Panc1 (cell line): ENCODE data around the gene INSC.

ENCODE experiments used
- POLR2AphosphoS5 ChIP-seq: IDR thresholded peaks from 2 replicates; pipeline ENCODE4 v1.6.1; 2012; ENCODE audit warnings: mild to moderate bottlenecking, low read depth, low read length, moderate library complexity
- TCF7L2 ChIP-seq: IDR thresholded peaks from 2 replicates; pipeline ENCODE4 v1.6.1; 2011; ENCODE audit warnings: mild to moderate bottlenecking, low read depth, low read length, inconsistent platforms
- TF ChIP-seq, protein P1 (sequence below): fragments of 450-650 bp; IDR thresholded peaks from 2 replicates; pipeline ENCODE4 v1.5.1; 2017; ENCODE audit warnings: mild to moderate bottlenecking

GRCh38 chr11:15238856-15239255 is 124.1 kb downstream of the INSC start:
- no peak for TF ChIP-seq POLR2AphosphoS5
- TF ChIP-seq, protein P1, sequence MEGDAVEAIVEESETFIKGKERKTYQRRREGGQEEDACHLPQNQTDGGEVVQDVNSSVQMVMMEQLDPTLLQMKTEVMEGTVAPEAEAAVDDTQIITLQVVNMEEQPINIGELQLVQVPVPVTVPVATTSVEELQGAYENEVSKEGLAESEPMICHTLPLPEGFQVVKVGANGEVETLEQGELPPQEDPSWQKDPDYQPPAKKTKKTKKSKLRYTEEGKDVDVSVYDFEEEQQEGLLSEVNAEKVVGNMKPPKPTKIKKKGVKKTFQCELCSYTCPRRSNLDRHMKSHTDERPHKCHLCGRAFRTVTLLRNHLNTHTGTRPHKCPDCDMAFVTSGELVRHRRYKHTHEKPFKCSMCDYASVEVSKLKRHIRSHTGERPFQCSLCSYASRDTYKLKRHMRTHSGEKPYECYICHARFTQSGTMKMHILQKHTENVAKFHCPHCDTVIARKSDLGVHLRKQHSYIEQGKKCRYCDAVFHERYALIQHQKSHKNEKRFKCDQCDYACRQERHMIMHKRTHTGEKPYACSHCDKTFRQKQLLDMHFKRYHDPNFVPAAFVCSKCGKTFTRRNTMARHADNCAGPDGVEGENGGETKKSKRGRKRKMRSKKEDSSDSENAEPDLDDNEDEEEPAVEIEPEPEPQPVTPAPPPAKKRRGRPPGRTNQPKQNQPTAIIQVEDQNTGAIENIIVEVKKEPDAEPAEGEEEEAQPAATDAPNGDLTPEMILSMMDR, result no peak
- TF ChIP-seq TCF7L2, result no peak
